HFF-Myc (cell line): ENCODE results near the gene CABLES1.

Experiments used
- DNase-seq: peaks from one replicate; pipeline ENCODE4 v3.0.0-alpha.2; 2011; ENCODE audit warnings: low read depth; ENCODE audit errors: extremely low read depth
- H3K4me3 ChIP-seq: replicated peaks from 2 replicates; pipeline ENCODE4 v1.5.1; 2011; ENCODE audit warnings: low read depth, mild to moderate bottlenecking, control low read depth, low read length
- CTCF ChIP-seq: IDR thresholded peaks from 2 replicates; pipeline ENCODE4 v1.5.1; 2012; ENCODE audit warnings: mild to moderate bottlenecking, low read depth, low read length, control low read depth; ENCODE audit errors: missing control alignments

Gene CABLES1

GRCh38 chr18:23220355-23220754 is 85.1 kb downstream of the CABLES1 start:
- TF ChIP-seq CTCF = no peak
- no peak for DNase-seq
- H3K4me3 ChIP-seq = no peak overlapping the region

GRCh38 chr18:23223641-23224040 is 88.4 kb downstream of the CABLES1 start:
- no peak overlapping the region for H3K4me3 ChIP-seq
- DNase-seq = no peak
- no peak for TF ChIP-seq CTCF

- peak; percentile 97 for DNase-seq
- no peak for TF ChIP-seq CTCF
- no peak overlapping the region for H3K4me3 ChIP-seq
Observed at GRCh38 chr18:23225503-23225902, 90.2 kb downstream of the CABLES1 start.

GRCh38 chr18:23226391-23226790 is 91.1 kb downstream of the CABLES1 start:
- no peak for TF ChIP-seq CTCF
- DNase-seq = no peak
- H3K4me3 ChIP-seq = no peak overlapping the region

GRCh38 chr18:23226930-23227725 is 91.8 kb downstream of the CABLES1 start:
- peak; percentile 78 for DNase-seq

GRCh38 chr18:23227726-23228070 is 92.4 kb downstream of the CABLES1 start:
- H3K4me3 ChIP-seq = no peak overlapping the region
- DNase-seq = no peak
- TF ChIP-seq CTCF = no peak

More at GRCh38 chr18:23226930-23227725, 91.8 kb downstream of the CABLES1 start:
- TF ChIP-seq CTCF = no peak
- H3K4me3 ChIP-seq = no peak overlapping the region
